K562 (cell line): Measurements from ENCODE around the gene CBX2. TPM values are rescaled to one million over a fixed set of nuclear protein-coding genes. Genes with fewer than 3 reads are reported as not detected.

Experiments used
- FUS ChIP-seq: fragments of 200-400 bp; formaldehyde crosslinking; optimal IDR thresholded peaks from 2 replicates; pipeline ENCODE3; 2017; ENCODE audit warnings: low read depth, low read length
- GABPA ChIP-seq: fragments of 200-800 bp; sonication (Bioruptor generic); conservative IDR thresholded peaks from 2 replicates; pipeline ENCODE4 v1.6.1; 2016; ENCODE audit warnings: low read depth, missing genetic modification characterization, missing compliant biosample characterization
- MYC ChIP-seq, 2 experiments: fragments of 250-450 bp in 1 of 2; sonication (Bioruptor Pico) in 1 of 2; IDR thresholded peaks; 2 replicates each; pipeline versions ENCODE4 v1.5.1 to v1.6.1; 2012 to 2021; ENCODE audit warnings: low read depth in 2 of 2, borderline replicate concordance in 1 of 2, improper control_type of control experiment in 1 of 2, low read length in 1 of 2, mild to moderate bottlenecking in 1 of 2, moderate library complexity in 1 of 2
- NFYB ChIP-seq: IDR thresholded peaks from 2 replicates; pipeline ENCODE4 v1.6.1; 2011; ENCODE audit warnings: mild to moderate bottlenecking, moderate library complexity; ENCODE audit not compliant: insufficient read length; ENCODE audit errors: extremely low read depth
- SRSF3 ChIP-seq: fragments of 200-400 bp; formaldehyde crosslinking; IDR thresholded peaks from 2 replicates; pipeline ENCODE4 v1.6.1; 2016; ENCODE audit warnings: mild to moderate bottlenecking, low read length, moderate library complexity; ENCODE audit not compliant: insufficient read depth
- SUPT5H ChIP-seq: fragments of 450-650 bp; IDR thresholded peaks from 2 replicates; pipeline ENCODE4 v1.6.1; 2016
- ZNF12 ChIP-seq: sonication (generic); formaldehyde crosslinking; IDR thresholded peaks from 2 replicates; pipeline ENCODE4 v1.4.0; 2020; ENCODE audit warnings: mild to moderate bottlenecking, missing genetic modification reagents
- ZNF740 ChIP-seq, 3 experiments: fragments of 200-800 bp in 1 of 3; sonication (Bioruptor generic) in 1 of 3; sonication (generic) in 1 of 3; formaldehyde crosslinking in 1 of 3; IDR thresholded peaks; 2 replicates each; pipeline versions ENCODE4 v1.6.1 to v1.8.0; 2016 to 2022; ENCODE audit warnings: mild to moderate bottlenecking in 2 of 3, missing compliant biosample characterization in 2 of 3, missing genetic modification characterization in 2 of 3, missing genetic modification reagents in 1 of 3
- ZNF79 ChIP-seq: fragments of 250-450 bp; sonication (Bioruptor Pico); IDR thresholded peaks from 2 replicates; pipeline ENCODE4 v1.4.0; 2020; ENCODE audit warnings: low read depth, mild to moderate bottlenecking, moderate library complexity
- polyA plus RNA-seq, 8 experiments: library from polyadenylated mRNA; depleted of rRNA in 4 of 8; stranded (reverse) in 5 of 8; unstranded in 3 of 8; fragments of >200 nt; fragmentation: Nextera tagmentation in 2 of 8; fragmentation: Illumina TruSeq in 1 of 8; extraction: Ambion mirVana in 2 of 8; extraction: Trizol in 1 of 8; gene quantifications; 2 replicates each; pipeline versions ENCODE4 v1.2.1 to v1.2.3, GENCODE V29; 2011 to 2014; ENCODE audit warnings: inconsistent platforms in 1 of 8, missing spikeins in 1 of 8
- total RNA-seq, 7 experiments: library from RNA; depleted of rRNA in 6 of 7; stranded (reverse); fragments of >200 nt in 6 of 7; fragmentation: Illumina TruSeq in 2 of 7; extraction: Trizol in 2 of 7; gene quantifications; 2 replicates each; pipeline versions ENCODE4 v1.2.1 to v1.2.3, GENCODE V29; 2011 to 2021; ENCODE audit warnings: low replicate concordance in 1 of 7
- TF ChIP-seq, protein P1 (sequence below): fragments of 450-650 bp; IDR thresholded peaks from 2 replicates; pipeline ENCODE4 v1.6.1; 2016
- TF ChIP-seq, protein P2 (sequence below): fragments of 200-800 bp; sonication (Bioruptor generic); IDR thresholded peaks from 2 replicates; pipeline ENCODE4 v1.6.1; 2016; ENCODE audit warnings: missing genetic modification characterization, missing compliant biosample characterization
- TF ChIP-seq, protein P3 (sequence below): sonication (generic); formaldehyde crosslinking; IDR thresholded peaks from 2 replicates; pipeline ENCODE4 v1.8.0; 2022; ENCODE audit warnings: mild to moderate bottlenecking, missing genetic modification reagents
- TF ChIP-seq, protein P4 (sequence below): sonication (generic); formaldehyde crosslinking; IDR thresholded peaks from 2 replicates; pipeline ENCODE4 v1.8.0; 2022; ENCODE audit warnings: mild to moderate bottlenecking, missing genetic modification reagents

Gene CBX2
- total and polyA plus RNA-seq, 9 of the 15 experiments (the other 6 are each of a cell fraction or from before 2014, with no cell fraction given): 0.66 to 26.9 (median 13.9) TPM

DNA sequence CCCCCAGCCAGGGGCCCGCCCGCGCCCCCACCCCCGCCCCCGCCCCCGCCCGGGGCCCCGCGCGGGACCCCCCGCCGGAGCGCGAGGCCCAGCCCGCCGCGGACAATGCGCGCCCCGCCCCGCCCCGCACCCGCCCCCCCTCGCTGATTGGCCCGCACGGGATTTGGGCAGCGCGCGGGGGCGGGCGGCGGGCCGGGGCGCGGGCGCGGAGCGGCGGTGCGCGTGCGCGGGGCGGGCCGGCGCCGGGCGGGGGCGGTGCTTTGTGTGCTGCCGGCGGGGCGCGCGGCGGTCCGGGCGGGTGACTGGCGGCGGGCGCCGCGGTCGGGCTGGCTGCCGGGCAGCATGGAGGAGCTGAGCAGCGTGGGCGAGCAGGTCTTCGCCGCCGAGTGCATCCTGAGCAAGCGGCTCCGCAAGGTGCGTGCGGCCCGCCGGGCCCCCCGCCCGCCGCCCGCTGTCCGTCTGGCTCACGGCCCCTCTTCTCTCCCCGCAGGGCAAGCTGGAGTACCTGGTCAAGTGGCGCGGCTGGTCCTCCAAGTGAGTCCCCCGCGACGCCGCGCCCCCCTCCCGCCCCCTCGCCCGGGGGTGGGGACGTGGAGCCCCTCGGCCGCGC lies at the start of gene CBX2 (continued):
- TF ChIP-seq, protein P1, sequence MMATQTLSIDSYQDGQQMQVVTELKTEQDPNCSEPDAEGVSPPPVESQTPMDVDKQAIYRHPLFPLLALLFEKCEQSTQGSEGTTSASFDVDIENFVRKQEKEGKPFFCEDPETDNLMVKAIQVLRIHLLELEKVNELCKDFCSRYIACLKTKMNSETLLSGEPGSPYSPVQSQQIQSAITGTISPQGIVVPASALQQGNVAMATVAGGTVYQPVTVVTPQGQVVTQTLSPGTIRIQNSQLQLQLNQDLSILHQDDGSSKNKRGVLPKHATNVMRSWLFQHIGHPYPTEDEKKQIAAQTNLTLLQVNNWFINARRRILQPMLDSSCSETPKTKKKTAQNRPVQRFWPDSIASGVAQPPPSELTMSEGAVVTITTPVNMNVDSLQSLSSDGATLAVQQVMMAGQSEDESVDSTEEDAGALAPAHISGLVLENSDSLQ: no peak
- TF ChIP-seq ZNF79 (CRISPR knock-in tag) (no peak), ZNF12 (CRISPR knock-in tag) (no peak), MYC (IDR thresholded peaks at IDR 0.05; ENCODE audit: low read depth, low read length) (0 out of 2 replicates have a peak, but pooled peaks have one; percentile 33), MYC (CRISPR knock-in tag; IDR thresholded peaks at IDR 0.05; ENCODE audit: borderline replicate concordance, low read depth) (no peak), ZNF740 (CRISPR knock-in tag; IDR thresholded peaks at IDR 0.05) (no peak), ZNF740 (tag; IDR thresholded peaks at IDR 0.05) (no peak), FUS (no peak), SUPT5H (no peak), SRSF3 (no peak), GABPA (tag) (no peak; the same call in 1 of the 2 replicates), NFYB (peak; percentile 25)
- TF ChIP-seq, protein P2, sequence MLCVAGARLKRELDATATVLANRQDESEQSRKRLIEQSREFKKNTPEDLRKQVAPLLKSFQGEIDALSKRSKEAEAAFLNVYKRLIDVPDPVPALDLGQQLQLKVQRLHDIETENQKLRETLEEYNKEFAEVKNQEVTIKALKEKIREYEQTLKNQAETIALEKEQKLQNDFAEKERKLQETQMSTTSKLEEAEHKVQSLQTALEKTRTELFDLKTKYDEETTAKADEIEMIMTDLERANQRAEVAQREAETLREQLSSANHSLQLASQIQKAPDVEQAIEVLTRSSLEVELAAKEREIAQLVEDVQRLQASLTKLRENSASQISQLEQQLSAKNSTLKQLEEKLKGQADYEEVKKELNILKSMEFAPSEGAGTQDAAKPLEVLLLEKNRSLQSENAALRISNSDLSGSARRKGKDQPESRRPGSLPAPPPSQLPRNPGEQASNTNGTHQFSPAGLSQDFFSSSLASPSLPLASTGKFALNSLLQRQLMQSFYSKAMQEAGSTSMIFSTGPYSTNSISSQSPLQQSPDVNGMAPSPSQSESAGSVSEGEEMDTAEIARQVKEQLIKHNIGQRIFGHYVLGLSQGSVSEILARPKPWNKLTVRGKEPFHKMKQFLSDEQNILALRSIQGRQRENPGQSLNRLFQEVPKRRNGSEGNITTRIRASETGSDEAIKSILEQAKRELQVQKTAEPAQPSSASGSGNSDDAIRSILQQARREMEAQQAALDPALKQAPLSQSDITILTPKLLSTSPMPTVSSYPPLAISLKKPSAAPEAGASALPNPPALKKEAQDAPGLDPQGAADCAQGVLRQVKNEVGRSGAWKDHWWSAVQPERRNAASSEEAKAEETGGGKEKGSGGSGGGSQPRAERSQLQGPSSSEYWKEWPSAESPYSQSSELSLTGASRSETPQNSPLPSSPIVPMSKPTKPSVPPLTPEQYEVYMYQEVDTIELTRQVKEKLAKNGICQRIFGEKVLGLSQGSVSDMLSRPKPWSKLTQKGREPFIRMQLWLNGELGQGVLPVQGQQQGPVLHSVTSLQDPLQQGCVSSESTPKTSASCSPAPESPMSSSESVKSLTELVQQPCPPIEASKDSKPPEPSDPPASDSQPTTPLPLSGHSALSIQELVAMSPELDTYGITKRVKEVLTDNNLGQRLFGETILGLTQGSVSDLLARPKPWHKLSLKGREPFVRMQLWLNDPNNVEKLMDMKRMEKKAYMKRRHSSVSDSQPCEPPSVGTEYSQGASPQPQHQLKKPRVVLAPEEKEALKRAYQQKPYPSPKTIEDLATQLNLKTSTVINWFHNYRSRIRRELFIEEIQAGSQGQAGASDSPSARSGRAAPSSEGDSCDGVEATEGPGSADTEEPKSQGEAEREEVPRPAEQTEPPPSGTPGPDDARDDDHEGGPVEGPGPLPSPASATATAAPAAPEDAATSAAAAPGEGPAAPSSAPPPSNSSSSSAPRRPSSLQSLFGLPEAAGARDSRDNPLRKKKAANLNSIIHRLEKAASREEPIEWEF (CRISPR knock-in tag): no peak
- TF ChIP-seq, protein P3, sequence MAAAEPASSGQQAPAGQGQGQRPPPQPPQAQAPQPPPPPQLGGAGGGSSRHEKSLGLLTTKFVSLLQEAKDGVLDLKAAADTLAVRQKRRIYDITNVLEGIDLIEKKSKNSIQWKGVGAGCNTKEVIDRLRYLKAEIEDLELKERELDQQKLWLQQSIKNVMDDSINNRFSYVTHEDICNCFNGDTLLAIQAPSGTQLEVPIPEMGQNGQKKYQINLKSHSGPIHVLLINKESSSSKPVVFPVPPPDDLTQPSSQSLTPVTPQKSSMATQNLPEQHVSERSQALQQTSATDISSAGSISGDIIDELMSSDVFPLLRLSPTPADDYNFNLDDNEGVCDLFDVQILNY: no peak
- TF ChIP-seq, protein P4, sequence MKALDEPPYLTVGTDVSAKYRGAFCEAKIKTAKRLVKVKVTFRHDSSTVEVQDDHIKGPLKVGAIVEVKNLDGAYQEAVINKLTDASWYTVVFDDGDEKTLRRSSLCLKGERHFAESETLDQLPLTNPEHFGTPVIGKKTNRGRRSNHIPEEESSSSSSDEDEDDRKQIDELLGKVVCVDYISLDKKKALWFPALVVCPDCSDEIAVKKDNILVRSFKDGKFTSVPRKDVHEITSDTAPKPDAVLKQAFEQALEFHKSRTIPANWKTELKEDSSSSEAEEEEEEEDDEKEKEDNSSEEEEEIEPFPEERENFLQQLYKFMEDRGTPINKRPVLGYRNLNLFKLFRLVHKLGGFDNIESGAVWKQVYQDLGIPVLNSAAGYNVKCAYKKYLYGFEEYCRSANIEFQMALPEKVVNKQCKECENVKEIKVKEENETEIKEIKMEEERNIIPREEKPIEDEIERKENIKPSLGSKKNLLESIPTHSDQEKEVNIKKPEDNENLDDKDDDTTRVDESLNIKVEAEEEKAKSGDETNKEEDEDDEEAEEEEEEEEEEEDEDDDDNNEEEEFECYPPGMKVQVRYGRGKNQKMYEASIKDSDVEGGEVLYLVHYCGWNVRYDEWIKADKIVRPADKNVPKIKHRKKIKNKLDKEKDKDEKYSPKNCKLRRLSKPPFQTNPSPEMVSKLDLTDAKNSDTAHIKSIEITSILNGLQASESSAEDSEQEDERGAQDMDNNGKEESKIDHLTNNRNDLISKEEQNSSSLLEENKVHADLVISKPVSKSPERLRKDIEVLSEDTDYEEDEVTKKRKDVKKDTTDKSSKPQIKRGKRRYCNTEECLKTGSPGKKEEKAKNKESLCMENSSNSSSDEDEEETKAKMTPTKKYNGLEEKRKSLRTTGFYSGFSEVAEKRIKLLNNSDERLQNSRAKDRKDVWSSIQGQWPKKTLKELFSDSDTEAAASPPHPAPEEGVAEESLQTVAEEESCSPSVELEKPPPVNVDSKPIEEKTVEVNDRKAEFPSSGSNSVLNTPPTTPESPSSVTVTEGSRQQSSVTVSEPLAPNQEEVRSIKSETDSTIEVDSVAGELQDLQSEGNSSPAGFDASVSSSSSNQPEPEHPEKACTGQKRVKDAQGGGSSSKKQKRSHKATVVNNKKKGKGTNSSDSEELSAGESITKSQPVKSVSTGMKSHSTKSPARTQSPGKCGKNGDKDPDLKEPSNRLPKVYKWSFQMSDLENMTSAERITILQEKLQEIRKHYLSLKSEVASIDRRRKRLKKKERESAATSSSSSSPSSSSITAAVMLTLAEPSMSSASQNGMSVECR: peak; percentile 21; the same call in 1 of the 2 replicates
